HEK293 (cell line): ENCODE data around the gene EML1.

Experiments used
- CTCF ChIA-PET: fragments of 350-600 bp; formaldehyde crosslinking; extraction: SDS; loops from one replicate; lab custom pipeline; 2021; ENCODE audit warnings: antibody characterized with exemption; lab: Yijun Ruan, JAX
- POLR2A ChIA-PET: fragments of 300-600 bp; formaldehyde crosslinking; extraction: SDS; loops from one replicate; lab custom pipeline; 2020; ENCODE audit warnings: antibody characterized with exemption, inconsistent platforms; lab: Yijun Ruan, JAX
- H3K27ac ChIP-seq: fragments of 200-500 bp; sonication (Bioruptor generic); 2 replicates; pipeline ENCODE4 v1.5.1; 2014; ENCODE audit warnings: low read depth, low read length, control low read depth, inconsistent platforms; ENCODE audit errors: extremely low read depth
- H3K36me3 ChIP-seq, 2 experiments: fragments of 200-500 bp in 1 of 2; sonication (Bioruptor generic) in 1 of 2; 1 replicate in 1 of 2; 2 replicates in 1 of 2; pipeline ENCODE4 v1.5.1; 2014 to 2017; ENCODE audit warnings: inconsistent platforms in 2 of 2, low read length in 2 of 2; ENCODE audit not compliant: control insufficient read depth in 2 of 2, insufficient read depth in 1 of 2
- H3K4me1 ChIP-seq: fragments of 200-500 bp; sonication (Bioruptor generic); 2 replicates; pipeline ENCODE4 v1.5.1; 2014; ENCODE audit warnings: mild to moderate bottlenecking, low read length, inconsistent platforms; ENCODE audit not compliant: control insufficient read depth, insufficient read depth
- H3K4me3 ChIP-seq: 2 replicates; pipeline ENCODE4 v1.5.1; 2011; ENCODE audit warnings: low read depth, mild to moderate bottlenecking, control low read depth, low read length, moderate library complexity
- H3K9me3 ChIP-seq: fragments of 200-500 bp; sonication (Bioruptor generic); 2 replicates; pipeline ENCODE4 v1.5.1; 2014; ENCODE audit warnings: low read depth, low read length, inconsistent platforms; ENCODE audit not compliant: control insufficient read depth, insufficient read depth
- CTCF ChIP-seq: fragments of 450-650 bp; formaldehyde crosslinking; IDR thresholded peaks from 2 replicates; pipeline ENCODE4 v1.5.1; 2016; ENCODE audit warnings: missing biosample characterization, missing genetic modification characterization
- EGR2 ChIP-seq: fragments of 450-650 bp; formaldehyde crosslinking; IDR thresholded peaks from 2 replicates; pipeline ENCODE4 v1.5.1; 2016; ENCODE audit warnings: low read depth, missing biosample characterization, missing genetic modification characterization
- KLF9 ChIP-seq: fragments of 450-650 bp; formaldehyde crosslinking; IDR thresholded peaks from 2 replicates; pipeline ENCODE4 v1.5.1; 2016; ENCODE audit warnings: missing biosample characterization, missing genetic modification characterization, low read depth
- PRDM6 ChIP-seq: fragments of 450-650 bp; formaldehyde crosslinking; IDR thresholded peaks from 2 replicates; pipeline ENCODE4 v1.5.1; 2017; ENCODE audit warnings: missing biosample characterization, missing genetic modification characterization
- YY1 ChIP-seq: fragments of 450-650 bp; formaldehyde crosslinking; IDR thresholded peaks from 2 replicates; pipeline ENCODE4 v1.5.1; 2018; ENCODE audit warnings: missing biosample characterization, missing genetic modification characterization
- ZFHX2 ChIP-seq: fragments of 450-650 bp; formaldehyde crosslinking; conservative IDR thresholded peaks from 2 replicates; pipeline ENCODE4 v1.5.1; 2016; ENCODE audit warnings: missing biosample characterization, missing genetic modification characterization
- ZNF2 ChIP-seq: fragments of 450-650 bp; formaldehyde crosslinking; IDR thresholded peaks from 2 replicates; pipeline ENCODE4 v1.5.1; 2016; ENCODE audit warnings: missing biosample characterization, missing genetic modification characterization
- ZNF202 ChIP-seq: fragments of 450-650 bp; formaldehyde crosslinking; IDR thresholded peaks from 2 replicates; pipeline ENCODE4 v1.5.1; 2016; ENCODE audit warnings: missing biosample characterization, missing genetic modification characterization, borderline replicate concordance
- ZNF302 ChIP-seq: fragments of 450-650 bp; formaldehyde crosslinking; IDR thresholded peaks from 2 replicates; pipeline ENCODE4 v1.5.1; 2016; ENCODE audit warnings: missing biosample characterization, missing genetic modification characterization, low read depth
- ZNF37A ChIP-seq: fragments of 450-650 bp; IDR thresholded peaks from 2 replicates; pipeline ENCODE4 v1.5.1; 2018; ENCODE audit warnings: missing biosample characterization, missing genetic modification characterization
- ZNF518A ChIP-seq: fragments of 450-650 bp; formaldehyde crosslinking; conservative IDR thresholded peaks from 2 replicates; pipeline ENCODE4 v1.5.1; 2016; ENCODE audit warnings: low read depth, missing biosample characterization, missing genetic modification characterization
- ZNF596 ChIP-seq: fragments of 450-650 bp; IDR thresholded peaks from 2 replicates; pipeline ENCODE4 v1.5.0; 2018; ENCODE audit warnings: missing biosample characterization, mild to moderate bottlenecking, missing genetic modification characterization, moderate library complexity
- TF ChIP-seq, protein P1 (sequence below): fragments of 450-650 bp; formaldehyde crosslinking; IDR thresholded peaks from 2 replicates; pipeline ENCODE4 v1.5.1; 2017; ENCODE audit warnings: missing biosample characterization, missing genetic modification characterization
- TF ChIP-seq, protein P2 (sequence below): fragments of 450-650 bp; formaldehyde crosslinking; IDR thresholded peaks from 2 replicates; pipeline ENCODE4 v1.5.1; 2016; ENCODE audit warnings: missing biosample characterization, missing genetic modification characterization
- TF ChIP-seq, protein P3 (sequence below): fragments of 450-650 bp; formaldehyde crosslinking; IDR thresholded peaks from 2 replicates; pipeline ENCODE4 v1.5.1; 2016; ENCODE audit warnings: missing biosample characterization, missing genetic modification characterization

EML1 gene

GRCh38 chr14:99819514-99819913 lies 26.3 kb downstream of the EML1 start:
- H3K4me1 ChIP-seq, result peaks cover 22% of the 10 kb centered on the region
- ChIA-PET CTCF (interaction anchor here (0.8 to 3.1 kb wide), 3 partner anchors 11 to 89 kb away, joined by 3 to 15 read pairs (median 9); no protein-coding TSS in a partner anchor), POLR2A (no interaction called here)
- H3K9me3 ChIP-seq, result no peaks in the 10 kb centered on the region
- no peaks in the 10 kb centered on the region for H3K36me3 ChIP-seq
- H3K4me3 ChIP-seq, result no peak overlapping the region
- no peak overlapping the region for H3K27ac ChIP-seq
- TF ChIP-seq CTCF, result no peak
- TF ChIP-seq KLF9 (tag by site-specific recombination), result no peak
- no peak for TF ChIP-seq ZNF37A (tag by site-specific recombination)
- TF ChIP-seq, protein P1, sequence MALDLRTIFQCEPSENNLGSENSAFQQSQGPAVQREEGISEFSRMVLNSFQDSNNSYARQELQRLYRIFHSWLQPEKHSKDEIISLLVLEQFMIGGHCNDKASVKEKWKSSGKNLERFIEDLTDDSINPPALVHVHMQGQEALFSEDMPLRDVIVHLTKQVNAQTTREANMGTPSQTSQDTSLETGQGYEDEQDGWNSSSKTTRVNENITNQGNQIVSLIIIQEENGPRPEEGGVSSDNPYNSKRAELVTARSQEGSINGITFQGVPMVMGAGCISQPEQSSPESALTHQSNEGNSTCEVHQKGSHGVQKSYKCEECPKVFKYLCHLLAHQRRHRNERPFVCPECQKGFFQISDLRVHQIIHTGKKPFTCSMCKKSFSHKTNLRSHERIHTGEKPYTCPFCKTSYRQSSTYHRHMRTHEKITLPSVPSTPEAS (tag by site-specific recombination), result no peak
- no peak for TF ChIP-seq YY1
- no peak for TF ChIP-seq ZNF596
- no peak for TF ChIP-seq EGR2 (tag by site-specific recombination)
- no peak for TF ChIP-seq ZNF202 (tag by site-specific recombination)
- TF ChIP-seq, protein P2, sequence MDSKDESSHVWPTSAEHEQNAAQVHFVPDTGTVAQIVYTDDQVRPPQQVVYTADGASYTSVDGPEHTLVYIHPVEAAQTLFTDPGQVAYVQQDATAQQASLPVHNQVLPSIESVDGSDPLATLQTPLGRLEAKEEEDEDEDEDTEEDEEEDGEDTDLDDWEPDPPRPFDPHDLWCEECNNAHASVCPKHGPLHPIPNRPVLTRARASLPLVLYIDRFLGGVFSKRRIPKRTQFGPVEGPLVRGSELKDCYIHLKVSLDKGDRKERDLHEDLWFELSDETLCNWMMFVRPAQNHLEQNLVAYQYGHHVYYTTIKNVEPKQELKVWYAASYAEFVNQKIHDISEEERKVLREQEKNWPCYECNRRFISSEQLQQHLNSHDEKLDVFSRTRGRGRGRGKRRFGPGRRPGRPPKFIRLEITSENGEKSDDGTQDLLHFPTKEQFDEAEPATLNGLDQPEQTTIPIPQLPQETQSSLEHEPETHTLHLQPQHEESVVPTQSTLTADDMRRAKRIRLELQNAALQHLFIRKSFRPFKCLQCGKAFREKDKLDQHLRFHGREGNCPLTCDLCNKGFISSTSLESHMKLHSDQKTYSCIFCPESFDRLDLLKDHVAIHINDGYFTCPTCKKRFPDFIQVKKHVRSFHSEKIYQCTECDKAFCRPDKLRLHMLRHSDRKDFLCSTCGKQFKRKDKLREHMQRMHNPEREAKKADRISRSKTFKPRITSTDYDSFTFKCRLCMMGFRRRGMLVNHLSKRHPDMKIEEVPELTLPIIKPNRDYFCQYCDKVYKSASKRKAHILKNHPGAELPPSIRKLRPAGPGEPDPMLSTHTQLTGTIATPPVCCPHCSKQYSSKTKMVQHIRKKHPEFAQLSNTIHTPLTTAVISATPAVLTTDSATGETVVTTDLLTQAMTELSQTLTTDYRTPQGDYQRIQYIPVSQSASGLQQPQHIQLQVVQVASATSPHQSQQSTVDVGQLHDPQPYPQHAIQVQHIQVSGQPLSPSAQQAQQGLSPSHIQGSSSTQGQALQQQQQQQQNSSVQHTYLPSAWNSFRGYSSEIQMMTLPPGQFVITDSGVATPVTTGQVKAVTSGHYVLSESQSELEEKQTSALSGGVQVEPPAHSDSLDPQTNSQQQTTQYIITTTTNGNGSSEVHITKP (tag by site-specific recombination), result no peak
- TF ChIP-seq ZNF518A (tag by site-specific recombination), result no peak
- no peak for TF ChIP-seq PRDM6
- TF ChIP-seq, protein P3, sequence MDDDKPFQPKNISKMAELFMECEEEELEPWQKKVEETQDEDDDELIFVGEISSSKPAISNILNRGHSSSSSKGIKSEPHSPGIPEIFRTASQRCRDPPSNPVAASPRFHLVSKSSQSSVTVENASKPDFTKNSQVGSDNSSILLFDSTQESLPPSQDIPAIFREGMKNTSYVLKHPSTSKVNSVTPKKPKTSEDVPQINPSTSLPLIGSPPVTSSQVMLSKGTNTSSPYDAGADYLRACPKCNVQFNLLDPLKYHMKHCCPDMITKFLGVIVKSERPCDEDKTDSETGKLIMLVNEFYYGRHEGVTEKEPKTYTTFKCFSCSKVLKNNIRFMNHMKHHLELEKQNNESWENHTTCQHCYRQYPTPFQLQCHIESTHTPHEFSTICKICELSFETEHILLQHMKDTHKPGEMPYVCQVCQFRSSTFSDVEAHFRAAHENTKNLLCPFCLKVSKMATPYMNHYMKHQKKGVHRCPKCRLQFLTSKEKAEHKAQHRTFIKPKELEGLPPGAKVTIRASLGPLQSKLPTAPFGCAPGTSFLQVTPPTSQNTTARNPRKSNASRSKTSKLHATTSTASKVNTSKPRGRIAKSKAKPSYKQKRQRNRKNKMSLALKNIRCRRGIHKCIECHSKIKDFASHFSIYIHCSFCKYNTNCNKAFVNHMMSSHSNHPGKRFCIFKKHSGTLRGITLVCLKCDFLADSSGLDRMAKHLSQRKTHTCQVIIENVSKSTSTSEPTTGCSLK (tag by site-specific recombination), result no peak
- TF ChIP-seq ZNF302 (tag by site-specific recombination), result no peak
- TF ChIP-seq ZFHX2 (tag by site-specific recombination), result no peak
- TF ChIP-seq ZNF2 (tag by site-specific recombination), result no peak
